Measurements from ENCODE around the gene SCFD2.

- TF ChIP-seq, protein P1, sequence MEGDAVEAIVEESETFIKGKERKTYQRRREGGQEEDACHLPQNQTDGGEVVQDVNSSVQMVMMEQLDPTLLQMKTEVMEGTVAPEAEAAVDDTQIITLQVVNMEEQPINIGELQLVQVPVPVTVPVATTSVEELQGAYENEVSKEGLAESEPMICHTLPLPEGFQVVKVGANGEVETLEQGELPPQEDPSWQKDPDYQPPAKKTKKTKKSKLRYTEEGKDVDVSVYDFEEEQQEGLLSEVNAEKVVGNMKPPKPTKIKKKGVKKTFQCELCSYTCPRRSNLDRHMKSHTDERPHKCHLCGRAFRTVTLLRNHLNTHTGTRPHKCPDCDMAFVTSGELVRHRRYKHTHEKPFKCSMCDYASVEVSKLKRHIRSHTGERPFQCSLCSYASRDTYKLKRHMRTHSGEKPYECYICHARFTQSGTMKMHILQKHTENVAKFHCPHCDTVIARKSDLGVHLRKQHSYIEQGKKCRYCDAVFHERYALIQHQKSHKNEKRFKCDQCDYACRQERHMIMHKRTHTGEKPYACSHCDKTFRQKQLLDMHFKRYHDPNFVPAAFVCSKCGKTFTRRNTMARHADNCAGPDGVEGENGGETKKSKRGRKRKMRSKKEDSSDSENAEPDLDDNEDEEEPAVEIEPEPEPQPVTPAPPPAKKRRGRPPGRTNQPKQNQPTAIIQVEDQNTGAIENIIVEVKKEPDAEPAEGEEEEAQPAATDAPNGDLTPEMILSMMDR (IDR thresholded peaks at IDR 0.05; ENCODE audit: borderline replicate concordance, extremely low read depth, low read length, poor library complexity, severe bottlenecking): no peak
- no peak for TF ChIP-seq EZH2 (IDR thresholded peaks at IDR 0.05; ENCODE audit: borderline replicate concordance, low read depth, low read length, severe bottlenecking)
Observed at GRCh38 chr4:53306729-53307128, 59.1 kb downstream of the SCFD2 start.

All from DND-41 (cell line).